HS-5 (cell line): Measurements from ENCODE around the gene MLC1.
"Not testable (repeated sequence)": the region's sequence is repeated elsewhere in the genome, so short reads cannot be mapped to it uniquely, and the experiment has no call there.

ENCODE experiments used
- DNase-seq: peaks from one replicate; pipeline ENCODE4 v3.0.0-alpha.2; 2012; ENCODE audit warnings: low read depth

The MLC1 gene

GRCh38 chr22:50102946-50103345, 17.7 kb upstream of the MLC1 start:
- DNase-seq = no peak

GRCh38 chr22:50101870-50102565, 16.8 kb upstream of the MLC1 start:
- DNase-seq = no peak

GRCh38 chr22:50098052-50098451, 12.8 kb upstream of the MLC1 start:
- no peak for DNase-seq

GRCh38 chr22:50092342-50092741, 7.1 kb upstream of the MLC1 start:
- DNase-seq = no peak

GRCh38 chr22:50091092-50091768, 6.0 kb upstream of the MLC1 start:
- DNase-seq = no peak

DNA sequence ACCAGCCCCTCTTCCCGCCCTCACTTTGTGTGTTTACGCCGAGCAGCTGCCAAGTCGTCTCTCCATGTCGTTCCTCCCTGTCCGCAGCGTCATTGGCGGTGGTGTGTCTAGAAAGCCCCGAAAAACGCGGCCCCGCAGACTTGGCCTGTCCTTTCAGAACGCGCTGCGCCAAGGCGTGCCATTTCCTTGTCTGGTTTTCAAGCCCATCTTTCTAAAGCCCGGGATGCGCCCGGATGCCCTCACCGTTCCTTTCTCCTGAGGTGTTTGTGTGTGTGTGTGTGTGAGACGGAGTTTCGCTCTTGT, 5.1 kb upstream of the MLC1 start:
- no peak for DNase-seq

DNA sequence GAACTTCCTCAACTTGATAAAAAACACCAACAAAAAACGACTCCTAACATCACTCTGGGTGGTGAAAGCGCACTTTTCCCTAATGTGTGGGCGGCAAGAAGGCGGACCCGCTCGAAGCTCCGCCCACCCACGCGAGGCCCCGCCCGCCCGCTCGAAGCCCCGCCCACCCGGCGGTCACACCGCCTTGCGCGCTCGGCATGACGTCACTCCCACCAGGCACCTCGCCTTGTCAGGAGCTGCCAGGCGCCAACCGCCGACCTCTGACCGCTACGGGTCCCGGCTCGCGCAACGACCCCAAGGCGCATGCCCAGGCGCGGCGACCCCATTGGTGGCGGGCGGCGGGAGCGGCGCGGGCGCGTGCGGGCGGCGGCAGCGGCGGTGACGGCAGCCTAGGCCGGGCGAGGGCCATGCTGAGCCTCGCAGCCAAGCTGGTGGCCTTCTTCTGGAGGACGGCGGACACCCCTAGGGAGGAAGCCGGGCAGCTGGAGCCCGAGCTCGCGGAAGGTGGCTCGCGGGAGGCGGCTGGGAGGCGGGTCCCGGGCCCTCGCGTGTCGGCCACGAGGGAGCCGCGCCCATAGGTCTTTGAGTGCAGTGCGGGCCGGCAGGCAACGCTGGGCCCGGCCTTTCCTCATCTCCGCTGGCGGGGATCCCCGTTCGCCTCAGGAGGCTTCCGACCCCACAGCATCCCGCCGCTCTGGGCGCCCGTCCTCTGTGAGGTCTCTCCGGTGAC, 4.6 kb upstream of the MLC1 start, which contains the start of gene MOV10L1:
MOV10L1 (plus strand) TSS at position 325 of the 730 bp plus-strand sequence; CDS start at position 408, 83 bp downstream.
- no peak for DNase-seq

DNA sequence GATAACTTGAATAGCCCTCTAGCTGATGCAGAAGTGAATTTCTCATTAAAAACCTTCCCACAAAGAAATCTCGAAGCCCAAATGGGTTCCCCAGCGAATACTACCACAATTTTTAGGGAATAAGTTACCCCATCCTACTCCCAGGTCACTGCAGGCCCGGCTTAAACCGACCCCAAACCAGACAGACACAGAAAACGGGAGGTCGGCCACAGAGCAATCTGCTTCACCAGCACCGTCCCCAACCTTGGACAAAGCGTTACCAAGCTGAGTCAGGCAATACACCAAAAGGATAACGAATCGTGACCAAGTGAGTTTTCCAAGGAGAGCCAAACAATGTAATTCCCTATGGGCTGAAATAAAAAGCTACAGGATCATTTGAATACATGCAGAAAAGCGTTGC, 4.0 kb upstream of the MLC1 start:
- DNase-seq = no peak

GRCh38 chr22:50088096-50088495, 2.9 kb upstream of the MLC1 start:
- DNase-seq = no peak

GRCh38 chr22:50087646-50088045, 2.4 kb upstream of the MLC1 start:
- no peak for DNase-seq

- not testable (repeated sequence) for DNase-seq
Observed at GRCh38 chr22:50086975-50087374, 1.7 kb upstream of the MLC1 start.

DNA sequence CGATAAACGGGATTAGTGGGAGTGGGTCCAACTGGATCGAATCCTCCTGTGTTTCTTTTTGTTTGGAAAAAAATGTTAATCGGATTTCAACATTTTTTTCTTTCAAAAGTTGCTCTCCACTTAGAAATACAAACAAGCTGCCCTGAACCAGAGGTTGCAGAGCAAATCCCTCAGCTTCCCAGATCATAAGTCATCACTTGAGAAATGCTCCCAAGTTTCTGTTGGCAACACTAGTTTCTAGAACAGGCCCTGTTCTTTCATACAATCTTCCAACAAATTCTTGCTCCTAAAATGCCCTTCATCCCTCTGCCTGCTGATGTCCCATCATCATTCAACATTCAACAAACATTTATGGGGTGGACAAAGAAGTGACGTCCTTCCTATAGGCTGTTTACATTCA, 1.3 kb upstream of the MLC1 start:
- no peak for DNase-seq

- no peak for DNase-seq
Observed at GRCh38 chr22:50084614-50085021, 608 bp downstream of the MLC1 start.

DNA sequence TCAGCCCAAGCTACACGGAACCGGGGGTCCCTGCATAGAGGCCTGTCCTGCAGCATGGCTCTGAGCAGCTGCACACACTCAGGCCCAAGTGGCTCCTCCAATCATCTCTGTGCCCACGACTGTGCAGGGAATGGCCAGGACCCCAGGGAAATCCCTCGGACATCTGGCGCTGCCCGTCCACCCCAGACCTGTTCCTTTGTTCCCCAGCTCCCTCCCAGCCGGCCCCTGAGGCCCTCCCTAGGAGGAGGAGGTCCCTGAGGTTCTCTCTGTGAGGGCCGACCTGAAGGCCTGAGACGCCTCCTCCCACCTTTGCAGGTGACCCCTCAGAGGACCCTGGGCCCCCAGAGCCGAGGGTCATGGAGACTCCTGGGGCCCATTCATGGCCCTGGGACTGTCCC, 1.1 kb downstream of the MLC1 start:
- DNase-seq = no peak

DNA sequence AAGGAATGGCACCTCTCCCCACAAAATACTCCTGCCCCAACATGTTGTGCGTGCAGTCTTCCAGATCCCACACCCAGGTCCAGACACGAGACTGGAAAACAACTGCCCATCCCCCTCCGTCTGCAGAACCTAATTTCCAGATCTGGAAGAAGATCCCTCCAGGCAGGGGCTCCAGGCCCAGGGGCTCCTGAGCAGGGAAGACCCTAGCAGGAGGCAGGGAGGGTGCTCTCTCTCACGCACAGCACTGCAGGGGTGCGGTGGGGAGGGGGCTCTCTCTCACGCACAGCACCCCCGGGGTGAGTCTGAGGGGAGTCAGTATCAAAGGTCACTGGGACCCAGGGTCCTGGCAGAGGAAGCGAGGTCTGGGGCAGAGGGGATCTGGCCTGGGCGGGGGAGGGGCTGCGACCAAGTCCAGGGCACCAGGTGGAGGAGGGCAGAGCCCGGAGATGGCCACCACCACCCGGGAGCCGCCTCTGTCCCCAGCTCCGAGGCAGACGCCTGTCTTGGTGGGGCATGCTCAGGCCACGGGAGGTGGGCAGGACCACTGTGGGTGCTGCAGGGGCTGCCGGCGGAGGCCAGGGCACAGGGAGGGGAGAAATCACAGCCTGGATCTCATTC, 1.7 kb downstream of the MLC1 start:
- no peak for DNase-seq

DNA sequence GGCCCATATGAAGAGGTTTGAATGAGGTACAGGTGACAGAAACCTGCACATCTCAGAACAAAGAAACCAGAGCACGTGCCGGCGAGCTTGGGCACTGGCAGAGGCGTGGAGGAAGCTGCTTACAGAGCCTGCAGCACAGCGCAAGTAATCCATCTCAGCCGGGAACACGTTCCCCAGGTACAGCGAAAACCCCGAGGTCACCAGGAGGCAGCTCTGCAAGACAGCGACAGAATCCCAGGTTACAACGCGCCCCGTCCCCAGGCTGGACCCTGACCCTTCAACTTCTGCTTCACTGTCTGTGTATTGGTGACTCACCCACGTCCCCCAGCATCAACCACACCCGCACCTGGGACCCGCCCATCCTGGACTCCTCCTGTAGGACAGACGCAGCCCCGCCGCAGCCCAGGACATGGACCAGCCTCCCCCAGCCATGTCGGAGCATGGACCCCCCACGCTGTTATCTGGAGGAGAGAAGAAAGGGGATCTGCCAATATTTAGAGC, 2.2 kb downstream of the MLC1 start:
- DNase-seq = no peak

GRCh38 chr22:50082197-50082715, 3.0 kb downstream of the MLC1 start:
- no peak for DNase-seq

- DNase-seq = no peak
Observed at GRCh38 chr22:50081426-50082196, 3.6 kb downstream of the MLC1 start.

DNA sequence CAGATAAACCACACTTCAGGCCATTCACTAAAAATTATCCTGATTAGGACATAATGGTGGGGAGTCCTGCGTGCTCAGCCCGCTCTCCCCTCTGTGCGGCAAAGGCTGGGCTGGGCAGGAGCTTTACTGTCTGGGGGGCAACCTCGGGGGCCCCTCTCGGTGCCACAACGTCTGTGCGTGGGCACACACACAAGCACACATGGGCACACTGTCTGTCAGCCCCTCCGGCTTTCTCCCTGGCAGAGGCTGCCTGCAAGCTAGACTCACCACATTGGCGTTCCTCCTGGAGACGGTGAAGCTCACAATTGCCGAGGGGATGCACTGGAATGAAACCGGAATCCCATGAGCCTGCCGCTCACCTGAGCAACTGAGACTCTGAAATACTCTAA, 5.2 kb downstream of the MLC1 start:
- DNase-seq = no peak

DNA sequence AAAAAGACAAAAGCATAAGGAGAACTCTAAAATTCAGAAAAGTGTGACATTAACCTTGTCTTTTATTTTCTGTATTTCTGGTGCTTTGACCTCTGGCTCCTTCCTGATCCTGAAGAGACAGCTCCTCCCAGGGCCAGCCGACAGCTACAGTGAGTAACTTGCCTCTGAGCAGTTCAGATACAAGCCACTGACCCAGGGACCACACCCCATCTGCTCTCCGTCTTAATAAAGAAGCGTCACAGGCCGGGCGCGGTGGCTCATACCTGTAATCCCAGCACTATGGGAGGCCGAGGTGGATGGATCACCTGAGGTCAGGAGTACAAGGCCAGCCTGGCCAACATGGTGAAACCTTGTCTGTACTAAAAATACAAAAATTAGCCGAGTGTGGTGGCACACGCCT, 6.5 kb downstream of the MLC1 start:
- no peak for DNase-seq

GRCh38 chr22:50078246-50078645, 7.0 kb downstream of the MLC1 start:
- no peak for DNase-seq
